ENCODE results near the gene CD1C.

GRCh38 chr1:158289811-158290210 is at the start of gene CD1C:
- TF ChIP-seq CTCF (IDR thresholded peaks at IDR 0.05; ENCODE audit: borderline replicate concordance, extremely low read depth, low read length, poor library complexity, severe bottlenecking) (no peak), EZH2 (IDR thresholded peaks at IDR 0.05; ENCODE audit: borderline replicate concordance, low read depth, low read length, severe bottlenecking) (no peak)
